Cardiac muscle cell (in vitro differentiated cells and primary cell): ENCODE measurements around the gene EIF3D. TPM values are rescaled to one million over a fixed set of nuclear protein-coding genes. Genes with fewer than 3 reads are reported as not detected.

ENCODE experiments used
- DNase-seq, 2 donors: peaks; one replicate each; pipeline versions ENCODE4 v3.0.0 to v3.0.0-alpha.2; 2010 to 2017; ENCODE audit warnings: low read depth in 1 of 2, low spot score in 1 of 2
- H3K27ac ChIP-seq: fragments of 200-600 bp; sonication (generic); 2 replicates; pipeline ENCODE4 v1.5.1; 2016
- H3K27me3 ChIP-seq: fragments of 200-600 bp; sonication (generic); 2 replicates; pipeline ENCODE4 v1.6.0; 2016; ENCODE audit warnings: control low read depth
- H3K36me3 ChIP-seq: fragments of 200-600 bp; sonication (generic); 2 replicates; pipeline ENCODE4 v1.5.1; 2016; ENCODE audit warnings: control low read depth
- H3K4me1 ChIP-seq: fragments of 200-600 bp; sonication (generic); 2 replicates; pipeline ENCODE4 v1.8.1; 2017; ENCODE audit warnings: low read depth, mild to moderate bottlenecking, mixed run types
- H3K4me3 ChIP-seq: fragments of 200-600 bp; sonication (generic); 2 replicates; pipeline ENCODE4 v1.5.1; 2016; ENCODE audit warnings: mild to moderate bottlenecking
- H3K9me3 ChIP-seq: fragments of 200-600 bp; sonication (generic); 2 replicates; pipeline ENCODE4 v1.5.1; 2017; ENCODE audit warnings: low read depth, mild to moderate bottlenecking, control low read depth
- CTCF ChIP-seq: IDR thresholded peaks from 2 replicates; pipeline ENCODE4 v1.5.1; 2012; ENCODE audit warnings: low read depth, mild to moderate bottlenecking, low read length
- polyA plus RNA-seq: library from polyadenylated mRNA; unstranded; fragments of >200 nt; fragmentation: Nextera tagmentation; extraction: Ambion mirVana; gene quantifications from 2 replicates; pipeline ENCODE4 v1.2.1, GENCODE V29; 2016
- total RNA-seq: library from RNA; depleted of rRNA; stranded (reverse); fragments of >200 nt; gene quantifications from 2 replicates; pipeline ENCODE4 v1.2.3, GENCODE V29; 2016

The EIF3D gene
- total RNA-seq (413 and 497 TPM in 2 replicates), polyA plus RNA-seq (136 and 159 TPM in 2 replicates)

- H3K9me3 ChIP-seq, result no peaks in the 10 kb centered on the region
Measured at GRCh38 chr22:36528795-36529751, at the start of gene EIF3D. EIF3D (minus strand) TSS chr22:36529166; CDS start chr22:36526121, 3,045 bp downstream.

GRCh38 chr22:36578619-36579018 is 49.7 kb upstream of the EIF3D start:
- H3K27me3 ChIP-seq, result no peaks in the 10 kb centered on the region
- H3K27ac ChIP-seq, result no peak overlapping the region
- H3K9me3 ChIP-seq, result no peaks in the 10 kb centered on the region
- DNase-seq, result no peak
- no peak overlapping the region for H3K4me3 ChIP-seq
- TF ChIP-seq CTCF, result no peak
- no peaks in the 10 kb centered on the region for H3K4me1 ChIP-seq
- H3K36me3 ChIP-seq, result no peaks in the 10 kb centered on the region

More at GRCh38 chr22:36528795-36529751, at the start of gene EIF3D:
- peaks cover 26% of the 10 kb centered on the region for H3K36me3 ChIP-seq
- peak within 1 kb of the TSS; percentile 93 for H3K27ac ChIP-seq
- H3K4me1 ChIP-seq, result peaks cover 6% of the 10 kb centered on the region
- H3K4me3 ChIP-seq, result peak within 1 kb of the TSS; percentile 79
- H3K27me3 ChIP-seq, result no peaks in the 10 kb centered on the region
- no peak for TF ChIP-seq CTCF
- DNase-seq, result peak; percentile 99 to 100

GRCh38 chr22:36577019-36577418 is 48.1 kb upstream of the EIF3D start:
- Histone ChIP-seq H3K27me3 (no peaks in the 10 kb centered on the region), H3K4me3 (no peak overlapping the region), H3K27ac (no peak overlapping the region), H3K4me1 (no peaks in the 10 kb centered on the region), H3K36me3 (no peaks in the 10 kb centered on the region), H3K9me3 (no peaks in the 10 kb centered on the region)
- no peak for TF ChIP-seq CTCF
- DNase-seq, result peak in 1 of 2 donors; percentile 15

GRCh38 chr22:36574728-36575127 is 45.8 kb upstream of the EIF3D start:
- Histone ChIP-seq H3K27me3 (no peaks in the 10 kb centered on the region), H3K9me3 (no peaks in the 10 kb centered on the region), H3K4me1 (no peaks in the 10 kb centered on the region), H3K36me3 (no peaks in the 10 kb centered on the region), H3K27ac (no peak overlapping the region), H3K4me3 (no peak overlapping the region)
- TF ChIP-seq CTCF, result no peak
- no peak for DNase-seq

- no peak for TF ChIP-seq CTCF
- Histone ChIP-seq H3K27me3 (no peaks in the 10 kb centered on the region), H3K36me3 (no peaks in the 10 kb centered on the region), H3K27ac (no peak overlapping the region), H3K4me3 (no peak overlapping the region), H3K9me3 (no peaks in the 10 kb centered on the region), H3K4me1 (no peaks in the 10 kb centered on the region)
- no peak for DNase-seq
Measured at GRCh38 chr22:36573815-36574363, 44.9 kb upstream of the EIF3D start.
